Upper lobe of right lung (tissue), 1 donor: Measurements from ENCODE around the gene ZFP30. TPM values are rescaled to one million over a fixed set of nuclear protein-coding genes. Genes with fewer than 3 reads are reported as not detected.
"Not testable (repeated sequence)": the region's sequence is repeated elsewhere in the genome, so short reads cannot be mapped to it uniquely, and the experiment has no call there.

Experiments used
- ATAC-seq: fragments of 200-7000 bp; cut with Tn5 transposase; one replicate; pipeline ENCODE4 v1.9.1; 2020; ENCODE audit warnings: mild to moderate bottlenecking, moderate library complexity
- DNase-seq: peaks from one replicate; pipeline ENCODE4 v3.0.0-alpha.2; 2020
- H3K27ac ChIP-seq: fragments of 200-600 bp; one replicate; pipeline ENCODE4 v1.8.0; 2022
- H3K27me3 ChIP-seq: fragments of 200-600 bp; one replicate; pipeline ENCODE4 v1.8.0; 2022; ENCODE audit warnings: mild to moderate bottlenecking
- H3K36me3 ChIP-seq: fragments of 200-600 bp; one replicate; pipeline ENCODE4 v1.8.0; 2022
- H3K4me1 ChIP-seq: fragments of 200-600 bp; one replicate; pipeline ENCODE4 v1.8.0; 2022
- H3K4me3 ChIP-seq: fragments of 200-600 bp; one replicate; pipeline ENCODE4 v1.8.0; 2022; ENCODE audit warnings: mild to moderate bottlenecking
- H3K9me3 ChIP-seq: fragments of 200-600 bp; one replicate; pipeline ENCODE4 v1.8.0; 2022
- CTCF ChIP-seq: fragments of 200-600 bp; IDR thresholded peaks from one replicate; pipeline ENCODE4 v1.8.0; 2022; ENCODE audit warnings: antibody characterized with exemption
- intact Hi-C: fragments of 100-400 bp; cut with DNase I; formaldehyde crosslinking; loops from one replicate; pipeline ENCODE4 v1.11.0; 2022
- total RNA-seq: library from RNA; stranded (reverse); fragmentation: NEBNext Ultra II Directional; extraction: Animal tissue kit (Norgen Biotek cat#: 25700); gene quantifications from one replicate; pipeline ENCODE4 v1.2.1, GENCODE V29; 2021
- donor health status: DM: no; HTN: yes; CAD: no; lungs with severe emphysema.

Gene ZFP30
- total RNA-seq, 1 donor from 2014 or later: 10.4 TPM

DNA sequence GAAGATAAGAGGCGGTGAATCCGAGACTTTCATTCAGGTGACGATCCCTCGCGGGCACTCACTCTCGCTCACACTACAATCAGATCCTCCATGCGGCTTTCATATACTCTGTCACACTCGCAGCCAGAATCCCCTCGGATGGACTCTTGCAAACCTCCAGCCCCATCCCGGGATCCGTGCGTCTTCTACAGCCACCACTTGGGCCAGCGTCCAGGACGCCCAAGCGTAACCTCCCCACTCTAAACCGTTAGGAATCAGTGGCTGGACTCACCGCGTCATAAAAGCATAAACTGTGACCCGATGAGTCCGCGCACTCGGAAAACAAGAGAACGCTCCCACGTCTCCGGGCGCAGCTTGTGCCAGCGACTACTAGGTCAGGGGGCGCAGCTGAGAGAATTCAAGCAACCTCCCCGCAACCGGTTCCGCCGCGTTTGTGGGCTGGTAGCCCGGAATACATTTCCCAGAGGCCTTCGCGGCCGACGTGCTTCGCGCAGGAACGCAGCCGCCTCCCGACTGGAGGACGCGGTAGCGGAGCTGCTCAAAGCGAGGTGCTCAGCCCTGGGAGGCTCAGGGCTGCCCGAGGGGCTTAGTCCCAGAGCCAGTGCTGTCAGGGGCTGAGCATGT lies 36.7 kb upstream of the ZFP30 start:
- H3K36me3 ChIP-seq: no peaks in the 10 kb centered on the region
- no peaks in the 10 kb centered on the region for H3K4me1 ChIP-seq
- H3K4me3 ChIP-seq: peak overlapping the region; percentile 55
- H3K27ac ChIP-seq: peak overlapping the region; percentile 78
- DNase-seq: peak; percentile 90
- no peaks in the 10 kb centered on the region for H3K9me3 ChIP-seq
- peak; percentile 98 for ATAC-seq
- no peaks in the 10 kb centered on the region for H3K27me3 ChIP-seq
- intact Hi-C loops: no loop called here
- no peak for TF ChIP-seq CTCF

- no peak overlapping the region for H3K27ac ChIP-seq
- no peak for TF ChIP-seq CTCF
- no peaks in the 10 kb centered on the region for H3K4me1 ChIP-seq
- ATAC-seq: no peak
- no peaks in the 10 kb centered on the region for H3K27me3 ChIP-seq
- peaks cover 8% of the 10 kb centered on the region for H3K9me3 ChIP-seq
- intact Hi-C loops: no loop called here
- DNase-seq: no peak
- no peak overlapping the region for H3K4me3 ChIP-seq
- H3K36me3 ChIP-seq: no peaks in the 10 kb centered on the region
Measured at GRCh38 chr19:37683520-37683919, 28.3 kb upstream of the ZFP30 start.

- no peak overlapping the region for H3K4me3 ChIP-seq
- DNase-seq (no peak), ATAC-seq (no peak)
- no peaks in the 10 kb centered on the region for H3K4me1 ChIP-seq
- intact Hi-C loops: no loop called here
- H3K36me3 ChIP-seq: no peaks in the 10 kb centered on the region
- no peak overlapping the region for H3K27ac ChIP-seq
- no peaks in the 10 kb centered on the region for H3K27me3 ChIP-seq
- no peak for TF ChIP-seq CTCF
- peaks cover 81% of the 10 kb centered on the region for H3K9me3 ChIP-seq
Measured at GRCh38 chr19:37669450-37669914, 14.2 kb upstream of the ZFP30 start.

DNA sequence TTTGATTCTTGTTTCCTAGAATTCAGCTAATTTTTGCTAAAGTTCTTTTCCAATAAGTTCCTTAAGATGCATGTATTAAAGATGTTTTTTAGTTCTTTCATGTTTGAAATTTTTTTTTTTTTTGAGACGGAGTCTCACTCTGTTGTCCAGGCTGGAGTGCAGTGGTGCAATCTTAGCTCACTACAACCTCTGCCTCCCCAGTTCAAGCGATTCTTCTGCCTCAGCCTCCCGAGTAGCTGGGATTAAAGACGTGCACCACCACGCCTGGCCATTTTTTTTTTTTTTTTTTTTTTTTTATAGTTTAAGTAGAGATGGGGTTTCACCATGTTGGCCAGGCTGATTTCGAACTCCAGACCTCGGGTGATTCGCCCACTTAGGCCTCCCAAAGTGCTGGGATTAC lies 1.9 kb upstream of the ZFP30 start:
- H3K36me3 ChIP-seq, H3K9me3 ChIP-seq, DNase-seq, intact Hi-C loops, ATAC-seq, H3K27ac ChIP-seq, H3K27me3 ChIP-seq, H3K4me3 ChIP-seq: not testable (repeated sequence)
- peaks cover 20% of the 10 kb centered on the region for H3K4me1 ChIP-seq

GRCh38 chr19:37655689-37656371 lies 565 bp upstream of the ZFP30 start:
- ATAC-seq (peak; percentile 87), DNase-seq (peak; percentile 94)
- Histone ChIP-seq H3K4me3 (peak overlapping the region; percentile 77), H3K27ac (peak overlapping the region; percentile 83), H3K9me3 (no peaks in the 10 kb centered on the region), H3K36me3 (no peaks in the 10 kb centered on the region), H3K4me1 (peaks cover 20% of the 10 kb centered on the region), H3K27me3 (no peaks in the 10 kb centered on the region)
- no peak for TF ChIP-seq CTCF
- intact Hi-C loops: no loop called here

DNA sequence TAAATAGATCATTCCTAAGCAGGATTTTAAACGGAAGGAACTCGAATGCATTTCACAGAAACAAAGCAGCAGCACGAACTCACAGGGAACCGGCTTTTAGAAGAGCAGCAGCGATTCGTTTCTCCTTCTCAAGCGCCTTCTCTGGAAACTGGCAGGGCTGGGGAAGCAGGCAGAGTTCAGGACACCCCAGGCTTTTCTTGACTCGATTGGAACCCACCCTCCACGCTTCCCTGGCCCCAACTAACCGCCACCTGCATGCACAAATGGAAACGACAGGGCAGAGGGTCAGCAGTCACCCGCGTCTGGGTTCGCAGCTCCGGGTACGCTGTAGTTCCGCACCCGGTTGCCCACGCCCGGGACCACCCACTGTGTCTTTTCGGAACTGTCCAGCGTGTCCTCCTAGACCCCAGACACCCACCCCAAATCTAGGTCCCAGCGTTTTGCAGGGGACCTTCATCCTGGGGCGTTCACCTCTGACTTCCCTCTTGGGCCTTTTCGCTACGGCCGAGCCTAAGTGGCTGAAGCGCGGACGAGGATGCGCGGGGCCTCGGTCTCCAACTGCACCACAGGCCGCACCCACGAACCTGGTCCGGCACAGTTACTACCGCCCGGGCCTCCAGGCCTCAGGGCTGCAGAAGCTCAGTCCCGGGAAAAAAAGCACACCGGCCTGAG lies 500 bp downstream of the ZFP30 start:
- no peak for TF ChIP-seq CTCF
- no peaks in the 10 kb centered on the region for H3K27me3 ChIP-seq
- DNase-seq (peak; percentile 77), ATAC-seq (peak; percentile 78)
- peaks cover 20% of the 10 kb centered on the region for H3K4me1 ChIP-seq
- intact Hi-C loops: no loop called here
- H3K4me3 ChIP-seq: peak overlapping the region; percentile 77
- no peaks in the 10 kb centered on the region for H3K9me3 ChIP-seq
- peak overlapping the region; percentile 83 for H3K27ac ChIP-seq
- H3K36me3 ChIP-seq: no peaks in the 10 kb centered on the region
